Fibroblast of lung (primary cell): Measurements from ENCODE around the gene ZNF552.

ENCODE experiments used
- EZH2 ChIP-seq: IDR thresholded peaks from 2 replicates; pipeline ENCODE4 v1.5.1; 2012; ENCODE audit warnings: low read length, control low read depth, mild to moderate bottlenecking; ENCODE audit errors: missing control alignments
- TF ChIP-seq, protein P1 (sequence below), 2 donors: IDR thresholded peaks in 1 of 2; conservative IDR thresholded peaks in 1 of 2; 1 replicate in 1 of 2; 2 replicates in 1 of 2; pipeline ENCODE4 v1.5.1; 2011 to 2012; ENCODE audit warnings: low read length in 2 of 2, control low read depth in 1 of 2, inconsistent platforms in 1 of 2, low read depth in 1 of 2, mild to moderate bottlenecking in 1 of 2

DNA sequence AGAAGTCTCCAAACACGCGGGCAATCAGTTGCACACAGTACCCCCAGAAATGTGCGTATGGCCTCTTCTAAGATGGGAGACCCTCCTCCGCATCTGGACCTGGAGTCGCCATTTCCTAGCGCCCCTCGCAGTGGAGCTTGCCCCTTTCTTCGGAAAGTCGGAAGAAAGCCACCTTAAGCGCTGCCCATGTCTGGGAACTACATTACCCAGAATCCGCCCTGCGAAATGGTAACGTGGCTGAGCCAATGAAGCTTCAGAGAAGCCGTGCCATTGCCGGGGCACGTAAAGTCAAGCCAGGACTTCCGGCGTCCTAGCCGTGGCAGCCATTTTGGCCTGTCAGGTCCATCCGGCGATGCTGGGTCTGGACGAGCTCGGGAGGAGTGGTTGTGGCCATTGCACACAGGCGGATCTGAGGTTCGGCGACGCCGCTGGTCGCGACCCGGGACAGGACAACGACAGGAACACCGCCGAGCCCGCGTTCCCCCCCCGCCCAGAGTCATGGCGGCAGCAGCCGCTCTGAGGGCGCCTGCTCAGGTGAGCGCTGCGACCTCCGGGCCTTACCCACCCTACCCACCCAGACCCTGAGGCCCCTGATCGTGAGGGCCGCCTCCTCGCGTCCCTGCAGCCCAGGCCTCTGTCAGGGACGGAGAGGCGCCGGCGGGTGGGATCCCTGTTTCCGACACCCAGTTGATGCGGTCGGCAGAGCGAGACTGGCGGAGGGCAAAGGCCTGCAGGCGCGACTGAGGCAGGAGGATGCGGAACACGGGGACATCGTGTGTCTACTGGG is 45.2 kb downstream of the ZNF552 start, which contains the start of gene ZNF586:
- TF ChIP-seq, protein P1, sequence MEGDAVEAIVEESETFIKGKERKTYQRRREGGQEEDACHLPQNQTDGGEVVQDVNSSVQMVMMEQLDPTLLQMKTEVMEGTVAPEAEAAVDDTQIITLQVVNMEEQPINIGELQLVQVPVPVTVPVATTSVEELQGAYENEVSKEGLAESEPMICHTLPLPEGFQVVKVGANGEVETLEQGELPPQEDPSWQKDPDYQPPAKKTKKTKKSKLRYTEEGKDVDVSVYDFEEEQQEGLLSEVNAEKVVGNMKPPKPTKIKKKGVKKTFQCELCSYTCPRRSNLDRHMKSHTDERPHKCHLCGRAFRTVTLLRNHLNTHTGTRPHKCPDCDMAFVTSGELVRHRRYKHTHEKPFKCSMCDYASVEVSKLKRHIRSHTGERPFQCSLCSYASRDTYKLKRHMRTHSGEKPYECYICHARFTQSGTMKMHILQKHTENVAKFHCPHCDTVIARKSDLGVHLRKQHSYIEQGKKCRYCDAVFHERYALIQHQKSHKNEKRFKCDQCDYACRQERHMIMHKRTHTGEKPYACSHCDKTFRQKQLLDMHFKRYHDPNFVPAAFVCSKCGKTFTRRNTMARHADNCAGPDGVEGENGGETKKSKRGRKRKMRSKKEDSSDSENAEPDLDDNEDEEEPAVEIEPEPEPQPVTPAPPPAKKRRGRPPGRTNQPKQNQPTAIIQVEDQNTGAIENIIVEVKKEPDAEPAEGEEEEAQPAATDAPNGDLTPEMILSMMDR (conservative IDR thresholded peaks at IDR 0.05 in 1 of 2, IDR thresholded peaks at IDR 0.05 in 1 of 2; ENCODE audit: low read depth in 1 of 2, low read length in 2 of 2), result no peak
- TF ChIP-seq EZH2, result no peak
